Measurements from ENCODE around the gene LRGUK. TPM values are rescaled to one million over a fixed set of nuclear protein-coding genes. Genes with fewer than 3 reads are reported as not detected.

Gene LRGUK
- total and polyA plus RNA-seq, 2 of the 8 experiments (the other 6 are each of a cell fraction or from before 2014, with no cell fraction given): 1.5 to 3.6 TPM

- no peak overlapping the region for H2BK5ac ChIP-seq (ENCODE audit: low read depth, low read length)
- no peak overlapping the region for H3K4me3 ChIP-seq (ENCODE audit: extremely low read depth in 1 of 4, insufficient read depth in 2 of 4, low read depth in 3 of 4, low read length in 4 of 4)
- H3K23ac ChIP-seq (ENCODE audit: insufficient read length): no peak overlapping the region
- ChIA-PET POLR2A (ENCODE audit: partially characterized antibody) (no interaction called here), CTCF (ENCODE audit: partially characterized antibody) (no interaction called here)
- no peak overlapping the region for H4K91ac ChIP-seq (replicated peaks; ENCODE audit: insufficient read length, low read length)
- DNase-seq (ENCODE audit: low read depth in 1 of 2, low spot score in 2 of 2): no peak
- H4K20me1 ChIP-seq (replicated peaks in 1 of 2; ENCODE audit: control insufficient read depth in 1 of 2, insufficient read depth in 2 of 2, low read length in 2 of 2): no peaks in the 10 kb centered on the region
- FAIRE-seq: no peak
- no peak overlapping the region for H2BK20ac ChIP-seq (ENCODE audit: low read length)
- H2BK15ac ChIP-seq (ENCODE audit: low read length): no peak overlapping the region
- peaks cover 0 to 6% (median 0%) of the 10 kb centered on the region in 4 experiments; a peak in 2 of 8 replicates for H3K36me3 ChIP-seq (ENCODE audit: control insufficient read depth in 2 of 4, insufficient read depth in 4 of 4, low read length in 3 of 4)
- H4K8ac ChIP-seq (ENCODE audit: extremely low read depth, insufficient read depth, low read length): no peak overlapping the region
- WGBS, 2 experiments (ENCODE audit: extremely low coverage in 1 of 2, insufficient coverage in 1 of 2, insufficient read length in 1 of 2, insufficient replicate concordance in 2 of 2, low coverage in 1 of 2, low lambda C conversion rate in 2 of 2, missing lambda C conversion rate in 1 of 2): 95% methylated on average over 3 of the region's 3 CpGs; no CpG with 5 or more reads in 1 of the 2 experiments
- no peaks in the 10 kb centered on the region for H3K79me1 ChIP-seq (ENCODE audit: low read depth, low read length)
- H2AK5ac ChIP-seq (ENCODE audit: low read depth, low read length): no peak overlapping the region
- H3K9ac ChIP-seq (replicated peaks in 1 of 4; ENCODE audit: extremely low read depth in 1 of 4, low read depth in 3 of 4, low read length in 3 of 4): no peak overlapping the region
- H4K5ac ChIP-seq (ENCODE audit: insufficient read length, low read depth, low read length): no peak overlapping the region
- H3K4me2 ChIP-seq (ENCODE audit: insufficient read depth in 1 of 2, low read depth in 2 of 2, low read length in 2 of 2): no peak overlapping the region
- H2BK12ac ChIP-seq (ENCODE audit: low read depth, low read length): no peak overlapping the region
- H2BK120ac ChIP-seq (replicated peaks; ENCODE audit: low read depth, low read length): no peak overlapping the region
- no peak overlapping the region for H3K56ac ChIP-seq (replicated peaks; ENCODE audit: insufficient read length, low read depth, low read length)
- no peaks in the 10 kb centered on the region for H3K4me1 ChIP-seq (replicated peaks in 1 of 4; ENCODE audit: control insufficient read depth in 3 of 4, insufficient read depth in 4 of 4, low read length in 3 of 4)
- no peaks in the 10 kb centered on the region for H3K27me3 ChIP-seq (replicated peaks in 1 of 4; ENCODE audit: control insufficient read depth in 3 of 4, extremely low read depth in 1 of 4, insufficient read depth in 3 of 4, low read length in 3 of 4)
- no peak overlapping the region for H3K14ac ChIP-seq (ENCODE audit: insufficient read length)
- H3K18ac ChIP-seq (ENCODE audit: extremely low read depth, low read length): no peak overlapping the region
- no peaks in the 10 kb centered on the region for H3K79me2 ChIP-seq (ENCODE audit: control insufficient read depth in 1 of 2, insufficient read depth in 2 of 2, low read length in 2 of 2)
- TF ChIP-seq RFX5 (IDR thresholded peaks at IDR 0.05; ENCODE audit: borderline replicate concordance, low read depth, low read length) (no peak), ASH2L (IDR thresholded peaks at IDR 0.05; ENCODE audit: low read length) (no peak), POLR2A (IDR thresholded peaks at IDR 0.05; ENCODE audit: control extremely low read depth in 1 of 2, low read depth in 2 of 2, low read length in 2 of 2) (no peak), POLR2AphosphoS5 (IDR thresholded peaks at IDR 0.05; ENCODE audit: low read depth, low read length) (no peak), TCF12 (IDR thresholded peaks at IDR 0.05; ENCODE audit: low read depth, low read length) (no peak), NANOG (IDR thresholded peaks at IDR 0.05; ENCODE audit: insufficient read depth, low read depth, low read length, poor library complexity, severe bottlenecking) (no peak), CTCF (IDR thresholded peaks at IDR 0.05; ENCODE audit: control extremely low read depth in 1 of 3, insufficient read depth in 1 of 3, low read depth in 1 of 3, low read length in 3 of 3) (no peak), HDAC2 (IDR thresholded peaks at IDR 0.05; ENCODE audit: borderline replicate concordance in 1 of 2, low read depth in 2 of 2, low read length in 2 of 2) (no peak)
- H2AFZ ChIP-seq (ENCODE audit: low read length): no peak overlapping the region
- H3K4ac ChIP-seq (replicated peaks; ENCODE audit: insufficient read length, low read depth, low read length): no peak overlapping the region
- H3K9me3 ChIP-seq (ENCODE audit: insufficient read depth in 2 of 2, low read depth in 1 of 2, low read length in 1 of 2): peaks cover 16 to 21% of the 10 kb centered on the region in 2 experiments; a peak in 3 of 4 replicates
- no peak overlapping the region for H3K27ac ChIP-seq (ENCODE audit: low read depth, low read length)
- H3K23me2 ChIP-seq (ENCODE audit: low read depth, low read length): no peaks in the 10 kb centered on the region
Measured at GRCh38 chr7:134083766-134084487, 43.2 kb upstream of the LRGUK start.
